CD1c-positive myeloid dendritic cell (primary cell): Measurements from ENCODE around the gene MFAP1.
"Not testable (repeated sequence)": the region's sequence is repeated elsewhere in the genome, so short reads cannot be mapped to it uniquely, and the experiment has no call there.

Experiments
- DNase-seq: peaks from one replicate; pipeline ENCODE4 v3.0.0-alpha.2; 2016; ENCODE audit errors: extremely low spot score

Gene MFAP1, protein sequence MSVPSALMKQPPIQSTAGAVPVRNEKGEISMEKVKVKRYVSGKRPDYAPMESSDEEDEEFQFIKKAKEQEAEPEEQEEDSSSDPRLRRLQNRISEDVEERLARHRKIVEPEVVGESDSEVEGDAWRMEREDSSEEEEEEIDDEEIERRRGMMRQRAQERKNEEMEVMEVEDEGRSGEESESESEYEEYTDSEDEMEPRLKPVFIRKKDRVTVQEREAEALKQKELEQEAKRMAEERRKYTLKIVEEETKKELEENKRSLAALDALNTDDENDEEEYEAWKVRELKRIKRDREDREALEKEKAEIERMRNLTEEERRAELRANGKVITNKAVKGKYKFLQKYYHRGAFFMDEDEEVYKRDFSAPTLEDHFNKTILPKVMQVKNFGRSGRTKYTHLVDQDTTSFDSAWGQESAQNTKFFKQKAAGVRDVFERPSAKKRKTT

DNA sequence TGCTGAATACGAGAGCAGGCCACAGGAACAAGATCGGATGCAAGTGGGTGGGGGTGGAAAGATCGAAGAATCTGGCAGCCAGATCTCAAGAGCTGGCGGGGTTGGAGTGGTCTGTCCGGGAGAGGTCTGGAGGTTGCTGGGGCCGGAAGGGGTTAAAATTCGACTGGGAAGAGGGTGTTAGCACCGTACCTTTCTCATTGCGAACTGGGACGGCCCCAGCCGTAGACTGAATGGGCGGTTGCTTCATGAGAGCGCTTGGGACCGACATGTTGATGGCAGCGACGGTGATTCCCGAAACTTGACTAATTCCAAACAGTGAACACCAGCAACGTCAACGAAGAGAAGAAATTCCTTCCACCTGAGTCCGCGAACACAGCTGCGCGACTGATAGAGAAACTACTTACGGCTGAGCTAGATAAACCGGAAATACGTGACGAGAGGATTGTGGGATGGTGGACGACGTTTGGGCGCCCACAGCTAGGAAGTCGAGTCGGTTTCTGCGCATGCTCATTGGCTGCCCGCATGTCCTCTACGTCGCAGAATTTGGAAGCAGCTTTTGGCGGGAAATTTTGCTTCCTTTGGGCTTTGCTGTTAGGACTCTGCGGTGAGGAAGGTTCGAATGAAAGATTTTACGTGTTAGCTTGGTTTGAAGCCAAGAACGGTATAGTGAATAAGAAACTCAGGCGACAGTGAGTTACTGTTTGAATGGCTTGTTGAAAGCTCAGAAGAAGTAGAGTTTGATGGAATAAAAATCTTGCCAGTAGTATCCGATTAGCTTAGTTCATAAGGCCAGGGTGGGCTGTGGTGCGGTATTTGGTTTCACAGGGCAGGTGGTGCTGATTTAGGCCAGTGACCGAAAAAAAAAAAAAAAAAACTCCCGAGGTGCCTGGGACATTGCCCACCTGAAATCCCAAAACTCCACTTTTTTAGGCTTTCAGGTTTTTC, at the start of gene MFAP1:
MFAP1 (minus strand) TSS at position 389 of the 945 bp plus-strand sequence; CDS start at position 268, 121 bp downstream.
- peak; percentile 98 for DNase-seq

DNA sequence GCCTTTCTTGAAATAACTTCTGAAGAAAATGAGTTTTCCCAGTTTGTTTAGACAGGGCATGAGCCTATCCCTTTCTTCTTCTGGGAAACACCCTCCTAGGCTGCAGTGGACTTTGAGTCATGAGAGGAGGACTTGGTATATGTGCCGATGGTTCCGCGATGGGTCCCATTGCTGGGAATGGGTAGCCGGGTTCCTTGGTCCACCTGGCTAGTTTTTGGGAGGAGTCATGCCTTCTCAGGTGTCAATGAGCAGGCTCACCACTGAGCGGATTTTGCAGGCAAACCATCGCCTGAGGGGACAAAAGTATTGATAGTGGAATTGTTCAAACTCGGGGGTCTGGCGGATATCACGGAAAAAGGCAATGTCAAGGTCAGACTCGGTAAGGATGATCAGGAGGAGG, 49.2 kb upstream of the MFAP1 start:
- no peak for DNase-seq

DNA sequence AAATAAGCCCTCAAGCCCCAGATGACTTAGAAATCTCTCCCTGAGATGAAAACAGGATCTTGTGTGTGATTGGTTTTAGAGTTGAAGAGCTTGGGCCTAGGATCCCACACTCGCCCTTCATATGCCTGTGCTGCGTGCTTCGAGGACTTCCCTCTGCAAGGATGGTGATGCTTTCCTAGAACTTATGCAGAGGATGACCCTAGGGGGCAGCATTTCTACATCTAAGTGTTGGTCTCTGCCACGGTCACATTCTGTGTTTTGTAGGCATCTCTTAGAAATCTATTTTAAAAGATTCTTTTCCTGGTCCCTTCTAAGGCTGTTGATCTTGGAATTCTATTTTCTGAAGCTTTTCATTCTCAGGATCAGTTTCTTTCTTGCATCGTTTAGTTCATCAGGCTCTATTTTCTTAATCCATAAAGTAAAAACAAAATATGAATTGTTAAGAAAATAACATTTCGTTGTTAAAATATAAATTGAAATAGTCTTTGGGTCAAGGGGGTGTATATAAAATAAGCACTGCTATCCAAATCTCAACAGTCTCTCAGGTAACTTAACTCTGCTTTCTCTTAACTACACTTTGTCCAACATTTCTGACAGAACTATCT, 48.0 kb upstream of the MFAP1 start:
- DNase-seq: peak; percentile 21

DNA sequence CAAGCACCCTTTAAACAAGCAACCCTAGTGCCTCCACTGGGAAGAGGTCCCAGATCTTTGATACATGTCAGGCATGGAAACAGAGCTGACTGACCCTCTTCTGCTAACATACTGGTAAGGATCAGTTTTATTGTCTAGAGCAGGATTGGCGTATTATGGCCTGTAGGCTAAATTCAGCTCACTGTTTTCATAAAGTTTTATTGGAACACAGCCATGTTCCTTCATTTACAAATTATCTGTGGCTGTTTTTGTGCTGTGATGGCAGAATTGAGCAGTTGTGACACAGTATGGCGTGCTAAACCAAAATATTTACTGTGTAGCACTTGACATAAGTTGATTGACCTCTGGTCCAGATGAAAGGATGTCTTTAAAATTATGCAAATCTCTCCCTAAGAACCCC, 47.3 kb upstream of the MFAP1 start:
- no peak for DNase-seq

DNA sequence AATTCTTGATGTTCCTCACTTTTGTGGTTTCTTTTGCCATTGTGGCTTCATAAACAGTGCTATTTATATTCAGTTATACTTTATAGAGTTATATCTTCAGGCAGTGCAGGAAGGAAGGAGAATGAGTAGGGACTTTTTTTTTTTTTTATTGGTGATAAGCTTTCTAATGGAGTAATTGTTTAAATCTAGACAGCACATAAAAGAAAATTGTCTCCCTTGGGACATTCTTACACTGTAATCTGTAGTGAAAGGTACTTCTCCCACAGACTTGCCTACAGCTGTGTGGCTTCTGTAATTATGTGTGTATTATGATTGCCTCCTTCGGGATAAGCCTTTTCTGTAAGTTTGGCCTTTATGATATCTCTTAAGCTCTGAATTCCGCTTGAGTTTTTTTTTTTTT, 43.9 kb upstream of the MFAP1 start:
- no peak for DNase-seq

DNA sequence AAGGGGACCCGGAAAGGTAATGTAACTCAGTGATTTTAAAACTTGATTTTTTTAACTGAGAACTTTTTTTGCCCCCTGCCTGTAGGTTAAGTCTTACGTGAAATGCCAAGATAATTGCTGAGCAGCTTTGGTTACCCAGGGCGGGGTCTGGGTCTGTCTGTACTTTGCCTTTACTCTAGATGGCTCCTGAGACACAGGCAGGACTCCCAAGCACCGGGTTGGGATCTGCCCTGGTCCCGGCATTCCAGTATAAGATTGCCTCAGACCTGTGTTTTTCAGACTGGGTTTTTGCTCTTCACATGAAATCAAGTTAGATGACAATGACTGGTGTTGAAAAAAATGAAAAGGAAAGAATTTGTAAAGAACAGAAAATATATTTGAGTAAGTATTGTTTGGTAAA, 42.6 kb upstream of the MFAP1 start:
- DNase-seq: no peak

DNA sequence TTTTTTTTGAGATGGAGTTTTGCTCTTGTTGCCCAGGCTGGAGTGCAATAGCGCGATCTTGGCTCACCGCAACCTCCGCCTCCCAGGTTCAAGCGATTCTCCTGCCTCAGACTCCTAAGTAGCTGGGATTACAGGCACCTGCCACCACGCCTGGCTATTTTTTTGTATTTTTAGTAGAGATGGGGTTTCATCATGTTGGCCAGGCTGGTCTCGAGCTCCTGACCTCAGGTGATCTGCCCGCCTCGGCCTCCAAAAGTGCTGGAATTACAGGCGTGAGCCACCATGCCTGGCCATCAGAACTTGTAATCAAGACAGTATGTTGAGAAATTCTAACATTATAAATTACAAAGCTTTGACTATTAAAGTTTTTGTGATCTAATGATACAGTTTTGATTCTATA, 42.1 kb upstream of the MFAP1 start:
- not testable (repeated sequence) for DNase-seq

DNA sequence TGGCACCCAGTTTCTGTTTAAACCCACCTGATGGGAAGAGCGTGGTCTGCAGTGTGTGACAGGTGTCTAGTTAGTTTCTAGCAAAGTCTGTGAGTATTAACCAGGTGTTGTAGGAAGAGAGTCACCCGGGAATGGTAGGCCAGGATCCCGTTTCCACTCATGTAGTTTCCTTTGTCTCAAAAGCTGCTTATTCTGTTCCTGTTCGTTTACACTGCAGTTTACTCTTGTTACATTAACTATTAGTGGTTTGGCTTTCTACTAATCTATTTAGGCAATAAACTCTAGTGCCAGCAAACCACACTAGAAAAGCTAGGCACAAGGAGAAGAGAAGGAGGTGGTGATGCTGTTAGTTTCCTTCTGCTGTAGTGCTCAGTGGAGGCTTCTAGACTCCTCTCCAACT, 35.1 kb upstream of the MFAP1 start:
- no peak for DNase-seq

DNA sequence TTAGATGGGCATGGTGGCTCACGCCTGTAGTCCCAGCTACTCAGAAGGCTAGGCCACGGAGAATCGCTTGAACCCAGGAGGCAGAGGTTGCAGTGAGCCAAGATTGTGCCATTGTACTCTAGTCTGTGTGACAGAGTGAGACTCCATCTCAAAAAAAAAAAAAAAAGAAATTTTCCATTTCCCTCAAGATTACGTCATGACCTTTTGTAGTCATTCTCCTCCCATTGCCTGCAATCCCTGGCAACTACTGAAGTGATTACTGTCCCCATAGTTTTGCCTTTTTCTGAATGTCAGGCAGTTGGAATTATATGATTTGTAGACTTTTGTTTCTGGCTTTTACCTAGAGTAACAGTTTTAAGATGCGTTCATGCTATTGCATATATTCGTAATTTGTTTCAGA, 30.3 kb upstream of the MFAP1 start:
- no peak for DNase-seq

DNA sequence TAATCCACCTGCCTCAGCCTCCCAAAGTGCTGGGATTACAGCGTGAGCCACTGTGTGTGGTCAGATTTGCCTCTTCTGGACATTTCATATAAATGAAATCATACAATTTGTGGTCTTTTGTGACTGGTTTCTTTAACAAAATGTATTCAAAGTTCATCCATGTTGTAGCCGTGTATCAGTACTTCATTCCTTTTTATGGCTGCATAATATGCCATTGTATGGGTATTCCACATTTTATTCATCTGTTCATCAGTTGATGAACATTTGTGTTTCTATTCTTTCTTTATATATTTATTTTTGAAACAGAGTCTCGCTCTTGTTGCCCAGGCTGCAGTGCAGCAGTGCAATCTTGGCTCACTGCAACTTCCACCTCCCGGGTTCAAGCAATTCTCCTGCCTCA, 28.1 kb upstream of the MFAP1 start:
- no peak for DNase-seq

DNA sequence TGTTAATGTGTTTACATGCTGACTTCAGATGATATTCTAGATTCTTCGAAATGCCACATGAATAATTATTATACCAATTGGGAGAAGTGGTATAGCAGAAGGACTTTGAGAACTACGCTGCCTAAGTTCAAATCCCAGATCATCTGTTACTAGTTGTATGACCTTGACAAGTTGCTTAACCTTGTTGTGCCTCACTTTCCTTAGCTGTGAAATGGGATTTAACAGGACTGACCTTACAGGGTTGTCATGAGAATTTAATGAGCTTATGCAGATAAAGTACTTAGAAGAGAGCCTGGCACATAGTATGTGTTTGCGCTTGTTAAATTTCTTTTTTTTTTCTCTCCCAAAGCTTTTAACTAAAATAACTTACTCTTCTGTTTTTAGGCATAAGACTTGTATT, 26.8 kb upstream of the MFAP1 start:
- no peak for DNase-seq

DNA sequence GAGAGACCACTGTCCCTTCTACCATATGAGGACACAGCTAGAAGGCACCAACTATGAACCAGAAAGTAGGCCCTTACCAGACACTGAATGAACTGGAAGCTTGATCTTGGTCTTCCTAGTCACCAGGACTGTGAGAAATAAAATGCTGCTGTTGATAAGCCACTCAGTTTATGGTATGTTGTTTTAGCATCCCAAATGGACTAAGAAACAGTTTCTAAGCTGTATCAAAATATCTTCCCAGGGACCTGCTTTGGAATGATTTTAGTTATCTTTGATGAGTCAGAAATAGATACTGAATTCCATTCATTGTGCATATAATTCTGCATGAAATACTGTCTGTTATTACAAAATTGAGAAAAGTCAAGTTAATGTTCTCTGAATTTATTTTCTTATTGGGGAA, 20.9 kb upstream of the MFAP1 start:
- no peak for DNase-seq

DNA sequence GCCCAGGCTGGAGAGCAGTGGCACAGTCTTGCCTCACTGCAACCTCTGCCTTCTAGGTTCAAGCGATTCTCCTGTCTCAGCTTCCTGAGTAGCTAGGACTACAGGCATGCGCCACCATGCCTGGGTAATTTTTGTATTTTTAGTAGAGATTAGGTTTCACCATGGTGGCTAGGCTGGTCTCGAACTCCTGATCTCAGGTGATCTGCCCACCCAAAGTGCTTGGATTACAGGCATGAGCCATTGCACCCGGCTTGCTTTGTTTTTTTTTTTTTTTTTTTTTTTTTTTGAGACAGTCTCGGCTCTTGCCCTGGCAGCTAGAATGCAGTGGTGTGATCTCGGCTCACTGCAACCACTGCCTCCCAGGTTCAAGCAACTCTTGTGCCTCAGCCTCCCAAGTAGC, 8.0 kb upstream of the MFAP1 start:
- not testable (repeated sequence) for DNase-seq

DNA sequence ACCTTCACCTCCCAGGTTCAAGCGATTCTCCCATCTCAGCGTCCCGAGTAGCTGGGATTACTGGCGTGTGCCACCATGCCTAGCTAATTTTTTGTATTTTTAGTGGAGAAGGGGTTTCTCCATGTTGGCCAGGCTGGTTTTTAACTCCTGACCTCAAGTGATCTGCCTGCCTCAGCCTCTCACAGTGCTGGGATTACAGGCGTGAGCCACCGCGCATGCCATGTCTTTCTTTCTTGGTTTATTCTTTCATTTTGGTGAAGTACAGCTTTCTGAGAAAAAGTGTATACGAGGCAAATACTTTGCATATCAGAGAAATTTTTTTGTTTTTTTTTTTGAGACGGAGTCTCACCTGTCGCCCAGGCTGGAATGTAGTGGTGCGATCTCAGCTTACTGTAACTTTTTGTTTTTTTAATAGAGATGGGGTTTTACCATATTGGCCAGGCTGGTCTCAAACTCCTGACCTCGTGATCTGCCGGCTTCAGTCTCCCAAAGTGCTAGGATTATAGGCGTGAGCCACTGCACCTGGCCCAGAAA, 7.1 kb upstream of the MFAP1 start:
- not testable (repeated sequence) for DNase-seq

DNA sequence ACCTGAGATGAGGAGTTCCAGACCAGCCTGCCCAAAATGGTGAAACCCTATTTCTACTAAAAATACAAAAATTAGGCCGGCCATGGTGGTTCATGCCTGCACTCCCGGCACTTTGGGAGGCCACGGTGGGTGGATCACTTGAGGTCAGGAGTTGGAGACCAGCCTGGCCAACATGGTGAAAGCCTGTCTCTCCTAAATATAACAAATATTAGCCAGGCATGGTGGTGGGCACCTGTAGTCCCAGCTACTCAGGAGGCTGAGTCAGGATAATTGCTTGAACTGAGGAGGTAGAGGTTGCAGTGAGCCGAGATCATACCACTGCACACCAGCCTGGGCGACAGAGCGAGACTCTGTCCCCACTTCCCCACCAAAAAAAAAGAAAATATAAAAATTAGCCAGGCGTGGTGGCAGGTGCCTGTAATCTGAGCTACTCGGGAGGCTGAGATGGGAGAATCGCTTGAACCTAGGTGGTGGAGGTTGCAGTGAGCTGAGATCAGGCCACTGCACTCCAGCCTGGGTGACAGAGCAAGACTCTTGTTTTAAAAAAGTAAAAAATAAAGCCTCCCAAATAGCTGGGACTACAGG, 6.3 kb upstream of the MFAP1 start:
- not testable (repeated sequence) for DNase-seq

DNA sequence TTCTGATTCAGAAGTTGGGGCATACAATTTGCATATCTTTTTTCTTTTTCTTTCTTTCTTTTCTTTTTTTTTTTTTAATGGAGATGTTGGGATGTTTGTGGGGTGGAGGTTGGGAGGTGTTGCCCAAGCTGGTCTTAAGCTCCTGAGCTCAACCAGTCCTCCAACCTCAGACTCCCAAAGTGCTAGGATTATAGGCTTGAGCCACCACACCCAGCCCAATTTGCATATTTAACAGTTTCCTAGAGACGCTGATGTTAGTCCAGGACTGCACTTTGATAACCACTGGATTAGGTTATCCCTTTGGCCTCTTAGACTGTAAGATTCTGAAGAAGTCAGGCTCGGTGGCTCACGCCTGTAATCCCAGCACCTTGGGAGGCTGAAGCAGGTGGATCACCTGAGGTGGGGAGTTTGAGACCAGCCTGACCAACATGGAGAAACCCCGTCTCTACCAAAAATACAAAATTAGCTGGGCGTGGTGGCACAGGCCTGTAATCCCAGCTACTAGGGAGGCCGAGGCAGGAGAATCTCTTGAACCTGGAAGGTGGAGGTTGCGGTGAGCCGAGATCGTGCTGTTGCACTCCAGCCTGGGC, 5.6 kb upstream of the MFAP1 start:
- not testable (repeated sequence) for DNase-seq

DNA sequence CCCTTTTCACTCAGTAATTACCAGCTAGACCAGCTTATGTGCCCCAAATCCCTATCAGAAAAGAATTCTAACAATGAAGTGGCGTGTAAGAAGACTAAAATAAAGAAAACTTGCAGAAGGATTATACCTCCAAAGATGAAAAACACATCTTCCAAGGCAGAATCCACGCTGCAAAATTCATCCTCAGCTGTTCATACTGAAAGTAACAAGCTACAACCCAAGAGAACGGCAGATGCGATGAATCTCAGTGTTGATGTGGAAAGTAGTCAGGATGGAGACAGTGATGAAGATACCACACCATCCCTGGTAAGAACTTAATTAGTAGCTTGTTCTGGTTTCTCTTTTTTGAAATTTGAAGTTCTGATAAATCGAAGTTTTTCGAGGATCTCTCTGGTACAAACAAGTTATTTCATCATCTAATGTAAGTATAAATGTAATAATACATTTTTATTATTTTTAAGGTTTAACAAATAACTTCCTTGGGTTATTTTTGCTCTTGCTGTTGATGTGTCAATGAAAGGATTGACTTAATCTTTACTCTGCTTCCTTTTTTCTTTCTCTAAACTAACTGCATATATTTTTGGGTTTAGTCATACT, 3.7 kb upstream of the MFAP1 start:
- DNase-seq: no peak

DNA sequence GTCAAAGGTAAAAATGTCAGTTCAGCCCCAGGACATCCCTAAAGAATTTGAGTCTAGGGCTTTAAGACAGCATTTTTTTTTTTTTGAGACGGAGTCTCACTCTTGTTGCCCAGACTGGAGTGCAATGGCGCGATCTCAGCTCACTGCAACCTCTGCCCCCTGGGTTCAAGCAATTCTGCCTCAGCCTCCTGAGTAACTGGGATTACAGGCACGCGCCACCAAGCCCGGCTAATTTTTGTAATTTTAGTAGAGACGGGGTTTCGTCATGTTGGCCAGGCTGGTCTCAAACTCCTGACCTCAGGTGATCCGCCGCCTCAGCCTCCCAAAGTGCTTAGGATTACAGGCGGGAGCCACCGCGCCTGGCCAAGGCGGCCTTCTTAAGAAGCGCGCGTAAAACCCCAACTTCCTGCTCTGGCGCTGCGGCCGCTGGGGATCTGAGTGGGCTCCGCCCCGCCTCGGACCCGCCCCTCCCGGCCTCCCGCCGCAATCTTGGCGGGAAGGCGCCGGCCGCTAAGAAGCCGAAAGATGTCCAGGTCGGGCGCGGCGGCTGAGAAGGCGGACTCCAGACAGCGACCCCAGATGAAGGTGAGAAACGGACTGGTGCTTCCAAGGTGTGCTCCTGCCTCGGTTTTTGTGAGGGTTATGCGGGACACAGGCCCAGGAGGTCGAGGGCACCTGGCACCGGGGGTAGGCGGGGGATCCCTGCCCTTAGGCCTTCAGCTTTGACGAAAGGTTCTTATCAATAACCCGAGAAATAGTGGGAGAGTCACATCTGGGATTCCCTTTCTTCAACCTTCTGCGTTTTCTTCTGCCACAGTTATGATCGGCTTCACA, 2.2 kb upstream of the MFAP1 start, which contains the start of gene WDR76:
WDR76 (plus strand) TSS at position 495 of the 834 bp plus-strand sequence; CDS start at position 526, 31 bp downstream.
- DNase-seq: peak; percentile 89

DNA sequence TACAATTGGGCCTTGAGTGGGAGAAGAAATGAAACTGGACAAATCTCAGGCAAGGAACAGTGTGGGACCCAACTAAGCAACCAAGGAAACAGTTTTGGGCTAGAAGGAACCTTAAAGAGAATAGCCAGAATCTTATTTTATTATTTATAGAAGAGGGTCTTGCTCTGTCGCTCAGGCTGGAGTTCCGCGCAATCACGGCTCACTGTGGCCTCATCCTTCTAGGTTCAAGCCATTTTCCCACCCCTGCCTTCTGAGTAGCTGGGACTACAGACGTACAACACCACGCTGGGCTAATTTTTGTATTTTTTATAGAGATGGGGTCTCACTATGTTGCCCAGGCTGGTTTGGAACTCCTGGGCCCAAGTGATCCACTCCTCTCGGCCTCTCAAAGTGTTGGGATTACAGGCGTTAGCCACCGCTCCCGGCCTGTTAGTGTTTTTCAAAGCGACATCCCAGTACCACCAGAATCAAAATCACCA, 1.6 kb upstream of the MFAP1 start:
- no peak for DNase-seq

DNA sequence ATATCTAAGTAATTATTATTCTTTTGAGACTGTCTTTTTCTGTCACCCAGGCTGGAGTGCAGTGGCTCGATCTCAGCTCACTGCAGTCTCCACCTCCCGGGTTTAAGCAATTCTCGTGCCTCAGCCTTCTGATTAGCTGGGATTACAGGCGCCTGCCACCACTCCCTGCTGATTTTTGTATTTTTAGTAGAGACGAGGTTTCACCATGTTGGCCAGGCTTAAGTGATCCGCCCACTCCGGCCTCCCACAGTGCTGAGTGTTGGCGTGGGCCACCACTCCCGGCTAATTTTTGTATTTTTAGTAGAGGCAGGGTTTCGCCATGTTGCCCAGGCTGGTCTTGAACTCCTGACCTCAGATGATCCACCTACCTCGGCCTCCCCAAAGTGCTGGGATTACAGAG, 815 bp upstream of the MFAP1 start:
- DNase-seq: not testable (repeated sequence)
